ENCODE measurements around the gene SHC3.

- TF ChIP-seq CTCF (IDR thresholded peaks at IDR 0.05) (no peak), POLR2A (IDR thresholded peaks at IDR 0.05) (no peak)
These were observed 107.0 kb downstream of the SHC3 start for GRCh38 chr9:89071591-89071990.

Data from esophagus squamous epithelium (tissue), 4 donors.